MCF 10A (cell line): Measurements from ENCODE around the gene SPTB. TPM values are rescaled to one million over a fixed set of nuclear protein-coding genes. Genes with fewer than 3 reads are reported as not detected.

Experiments used
- BruUV-seq: library from RNA; stranded (reverse); fragments of 400-500 nt; replicated peaks from 2 replicates; lab custom pipeline; 2021; lab: Mats Ljungman, UMichigan
- CTCF ChIA-PET: fragments of 300-600 bp; sonication (Branson Sonifier 250); formaldehyde crosslinking; extraction: SDS; loops from one replicate; lab custom pipeline; 2021; ENCODE audit warnings: antibody characterized with exemption, inconsistent platforms; lab: Yijun Ruan, JAX
- POLR2A ChIA-PET: fragments of 300-600, 350-650 bp; sonication (Branson Sonifier 250); formaldehyde crosslinking; extraction: SDS; loops from one replicate; lab custom pipeline; 2020; ENCODE audit warnings: antibody characterized with exemption, inconsistent platforms; lab: Yijun Ruan, JAX
- DNase-seq: peaks from one replicate; pipeline ENCODE4 v3.0.0-alpha.2; 2018; ENCODE audit not compliant: unreplicated experiment
- H3K27ac Mint-ChIP-seq: one replicate; pipeline ENCODE4 v1.8.0; 2022; ENCODE audit warnings: mild to moderate bottlenecking, low read depth, mixed read lengths; ENCODE audit not compliant: unreplicated experiment
- H3K27me3 Mint-ChIP-seq: one replicate; pipeline ENCODE4 v1.8.0; 2022; ENCODE audit warnings: mixed read lengths; ENCODE audit not compliant: insufficient read depth, unreplicated experiment
- H3K36me3 Mint-ChIP-seq: one replicate; pipeline ENCODE4 v1.8.0; 2022; ENCODE audit warnings: mild to moderate bottlenecking, moderate library complexity, mixed read lengths; ENCODE audit not compliant: insufficient read depth, unreplicated experiment
- H3K4me1 Mint-ChIP-seq: one replicate; pipeline ENCODE4 v1.8.0; 2022; ENCODE audit warnings: mixed read lengths; ENCODE audit not compliant: insufficient read depth, unreplicated experiment
- H3K4me3 Mint-ChIP-seq: one replicate; pipeline ENCODE4 v1.8.0; 2022; ENCODE audit warnings: mild to moderate bottlenecking, moderate library complexity, mixed read lengths; ENCODE audit not compliant: unreplicated experiment
- H3K9me3 Mint-ChIP-seq: one replicate; pipeline ENCODE4 v1.8.0; 2022; ENCODE audit warnings: mixed read lengths; ENCODE audit not compliant: unreplicated experiment
- intact Hi-C: fragments of 100-400 bp; cut with micrococcal nuclease; formaldehyde crosslinking; loops from 2 replicates; pipeline ENCODE4 v1.14.1; 2022
- total RNA-seq: library from RNA; stranded (reverse); gene quantifications from 2 replicates; pipeline ENCODE4 v1.2.3, GENCODE V29; 2022
- TF ChIP-seq, protein P1 (sequence below): fragments of 200-600 bp; IDR thresholded peaks from one replicate; pipeline ENCODE4 v1.8.0; 2022; ENCODE audit warnings: antibody characterized with exemption, mild to moderate bottlenecking; ENCODE audit not compliant: unreplicated experiment

The SPTB gene
- total RNA-seq, 1 experiment from 2014 or later: 1.3 TPM

GRCh38 chr14:64801800-64802199, 77.9 kb downstream of the SPTB start:
- TF ChIP-seq, protein P1, sequence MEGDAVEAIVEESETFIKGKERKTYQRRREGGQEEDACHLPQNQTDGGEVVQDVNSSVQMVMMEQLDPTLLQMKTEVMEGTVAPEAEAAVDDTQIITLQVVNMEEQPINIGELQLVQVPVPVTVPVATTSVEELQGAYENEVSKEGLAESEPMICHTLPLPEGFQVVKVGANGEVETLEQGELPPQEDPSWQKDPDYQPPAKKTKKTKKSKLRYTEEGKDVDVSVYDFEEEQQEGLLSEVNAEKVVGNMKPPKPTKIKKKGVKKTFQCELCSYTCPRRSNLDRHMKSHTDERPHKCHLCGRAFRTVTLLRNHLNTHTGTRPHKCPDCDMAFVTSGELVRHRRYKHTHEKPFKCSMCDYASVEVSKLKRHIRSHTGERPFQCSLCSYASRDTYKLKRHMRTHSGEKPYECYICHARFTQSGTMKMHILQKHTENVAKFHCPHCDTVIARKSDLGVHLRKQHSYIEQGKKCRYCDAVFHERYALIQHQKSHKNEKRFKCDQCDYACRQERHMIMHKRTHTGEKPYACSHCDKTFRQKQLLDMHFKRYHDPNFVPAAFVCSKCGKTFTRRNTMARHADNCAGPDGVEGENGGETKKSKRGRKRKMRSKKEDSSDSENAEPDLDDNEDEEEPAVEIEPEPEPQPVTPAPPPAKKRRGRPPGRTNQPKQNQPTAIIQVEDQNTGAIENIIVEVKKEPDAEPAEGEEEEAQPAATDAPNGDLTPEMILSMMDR: peak; percentile 19
- Mint-ChIP-seq H3K27ac (no peak overlapping the region), H3K4me3 (no peak overlapping the region), H3K9me3 (no peaks in the 10 kb centered on the region), H3K4me1 (peaks cover 24% of the 10 kb centered on the region), H3K27me3 (no peaks in the 10 kb centered on the region), H3K36me3 (peaks cover 6% of the 10 kb centered on the region)
- intact Hi-C loops: loop anchor here (5.0 kb wide), 1 partner anchor 91 kb away; no protein-coding TSS in a partner anchor
- ChIA-PET POLR2A (no interaction called here), CTCF (interaction anchor here (0.6 to 4.9 kb wide), 9 partner anchors 21 to 99 kb away, joined by 3 to 42 read pairs (median 3); no protein-coding TSS in a partner anchor)
- peak; percentile 40 for DNase-seq
- BruUV-seq: no TSS peak

- peaks cover 6% of the 10 kb centered on the region for H3K36me3 Mint-ChIP-seq
- no peak overlapping the region for H3K27ac Mint-ChIP-seq
- intact Hi-C loops: loop anchor here (5.0 kb wide), 1 partner anchor 91 kb away; no protein-coding TSS in a partner anchor
- BruUV-seq: no TSS peak
- CTCF ChIA-PET: interaction anchor here (0.6 to 4.9 kb wide), 8 partner anchors 11 to 110 kb away, joined by 3 to 42 read pairs (median 5); no protein-coding TSS in a partner anchor
- no peaks in the 10 kb centered on the region for H3K27me3 Mint-ChIP-seq
- TF ChIP-seq, protein P1: no peak
- H3K4me3 Mint-ChIP-seq: no peak overlapping the region
- H3K9me3 Mint-ChIP-seq: no peaks in the 10 kb centered on the region
- POLR2A ChIA-PET: no interaction called here
- H3K4me1 Mint-ChIP-seq: peaks cover 16% of the 10 kb centered on the region
- no peak for DNase-seq
These were observed 78.7 kb downstream of the SPTB start for GRCh38 chr14:64801046-64801445.

GRCh38 chr14:64800000-64800399, 79.7 kb downstream of the SPTB start:
- intact Hi-C loops: loop anchor here (5.0 kb wide), 1 partner anchor 92 kb away; no protein-coding TSS in a partner anchor
- H3K4me1 Mint-ChIP-seq: peaks cover 6% of the 10 kb centered on the region
- ChIA-PET POLR2A (no interaction called here), CTCF (interaction anchor here (0.6 to 4.9 kb wide), 15 partner anchors 8 to 111 kb away, joined by 3 to 42 read pairs (median 5); no protein-coding TSS in a partner anchor)
- no peak overlapping the region for H3K4me3 Mint-ChIP-seq
- peak; percentile 64 for DNase-seq
- H3K27me3 Mint-ChIP-seq: no peaks in the 10 kb centered on the region
- peaks cover 6% of the 10 kb centered on the region for H3K36me3 Mint-ChIP-seq
- TF ChIP-seq, protein P1: peak; percentile 49
- H3K27ac Mint-ChIP-seq: no peak overlapping the region
- no peaks in the 10 kb centered on the region for H3K9me3 Mint-ChIP-seq
- no TSS peak for BruUV-seq

DNA sequence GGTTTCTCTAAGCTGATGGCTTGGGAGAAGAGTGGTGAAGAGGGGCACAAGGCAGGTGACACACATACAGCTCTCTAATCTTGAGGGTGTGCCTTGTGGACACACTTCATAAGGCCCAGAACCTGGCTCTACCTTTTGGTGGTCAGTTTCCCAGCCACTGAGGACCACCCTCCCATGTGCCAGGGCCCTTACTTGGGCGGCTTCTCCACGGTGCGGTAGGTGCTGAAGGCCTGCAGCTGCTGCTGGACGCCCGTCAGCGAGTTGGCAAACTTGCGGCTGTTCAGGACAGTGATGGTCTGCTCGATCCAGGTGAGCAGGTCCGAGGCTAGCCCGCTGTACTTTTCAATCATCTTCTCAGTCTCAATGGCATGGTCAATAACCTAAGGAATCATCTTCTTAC, 80.2 kb downstream of the SPTB start:
- Mint-ChIP-seq H3K4me3 (no peak overlapping the region), H3K27me3 (no peaks in the 10 kb centered on the region), H3K36me3 (peaks cover 6% of the 10 kb centered on the region), H3K4me1 (peaks cover 6% of the 10 kb centered on the region), H3K27ac (no peak overlapping the region), H3K9me3 (no peaks in the 10 kb centered on the region)
- intact Hi-C loops: no loop called here
- TF ChIP-seq, protein P1: no peak
- no TSS peak for BruUV-seq
- no peak for DNase-seq
- ChIA-PET CTCF (interaction anchor here (0.9 to 4.9 kb wide), 13 partner anchors 8 to 111 kb away, joined by 3 to 42 read pairs (median 4); no protein-coding TSS in a partner anchor), POLR2A (no interaction called here)
